GM08714 (cell line): ENCODE results near the gene SESN1.

Experiments
- H3K4me3 ChIP-seq: fragments of 200-500 bp; sonication (Bioruptor generic); 2 replicates; pipeline ENCODE4 v1.5.1; 2014; ENCODE audit warnings: mild to moderate bottlenecking, low read length, inconsistent platforms
- ZNF274 ChIP-seq: IDR thresholded peaks from 2 replicates; pipeline ENCODE4 v1.6.1; 2012; ENCODE audit warnings: mild to moderate bottlenecking, low read depth, low read length

The SESN1 gene

DNA sequence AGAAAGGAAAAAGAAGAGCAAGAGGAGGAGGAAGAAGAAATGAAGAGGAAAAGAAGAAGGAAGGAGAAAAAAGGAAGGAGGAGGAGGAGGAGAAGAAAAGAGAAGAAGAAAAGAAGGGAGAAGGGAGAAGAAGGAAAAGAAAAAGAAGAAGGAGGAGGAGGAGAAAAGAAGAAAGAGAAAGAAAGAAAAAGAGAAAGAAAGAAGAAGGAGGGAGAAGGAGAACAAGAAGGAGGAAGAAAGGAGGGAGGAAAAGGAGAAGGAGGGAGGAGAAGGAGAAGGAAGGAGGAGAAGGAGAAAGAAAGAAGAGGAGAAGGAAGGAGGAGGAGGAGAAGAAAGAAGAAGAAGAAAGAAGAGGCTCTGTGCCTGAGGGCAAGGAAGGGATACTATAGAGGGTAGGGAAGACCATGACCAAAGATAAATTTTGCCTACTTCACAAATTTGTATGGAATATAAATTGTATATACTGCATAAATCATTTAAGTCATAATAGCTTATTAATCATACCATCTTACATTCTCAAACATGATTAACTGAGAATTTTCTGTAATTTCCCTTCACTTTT is 55.7 kb downstream of the SESN1 start:
- no peak for TF ChIP-seq ZNF274
- H3K4me3 ChIP-seq, result no peak overlapping the region

DNA sequence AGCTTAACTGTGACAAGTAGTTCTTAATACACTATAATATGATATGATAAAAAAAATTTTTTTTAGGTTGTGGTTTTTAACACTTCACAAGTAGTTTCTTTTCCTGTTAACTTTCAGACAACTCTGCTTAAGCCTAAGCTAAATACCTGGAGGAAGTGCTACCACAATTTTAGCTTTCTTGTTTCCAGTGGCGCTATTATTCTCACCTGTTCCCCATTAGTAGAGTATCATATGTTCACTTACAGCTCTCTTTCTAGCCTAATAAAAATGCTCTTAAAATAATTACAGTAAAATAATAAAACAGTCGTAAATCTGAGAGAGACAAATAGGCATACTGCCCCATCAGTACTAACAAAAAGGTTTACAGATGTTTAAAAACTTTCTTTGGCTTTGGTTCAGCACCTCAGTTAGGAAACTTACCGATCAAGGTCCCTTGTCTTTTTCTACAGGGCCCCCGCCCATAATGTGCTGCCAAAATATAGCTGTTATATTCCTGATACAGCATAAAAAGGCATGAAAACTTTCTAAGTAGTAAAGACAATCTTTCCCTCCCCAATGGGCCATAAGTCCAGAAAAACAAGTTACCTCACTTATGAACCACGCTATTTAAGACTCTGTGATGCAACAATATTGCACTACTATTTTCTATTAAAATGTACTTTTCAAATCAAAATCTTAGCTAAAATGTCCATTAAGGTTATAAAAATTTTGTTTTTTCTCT is 57.9 kb downstream of the SESN1 start:
- no peak for TF ChIP-seq ZNF274
- no peak overlapping the region for H3K4me3 ChIP-seq

DNA sequence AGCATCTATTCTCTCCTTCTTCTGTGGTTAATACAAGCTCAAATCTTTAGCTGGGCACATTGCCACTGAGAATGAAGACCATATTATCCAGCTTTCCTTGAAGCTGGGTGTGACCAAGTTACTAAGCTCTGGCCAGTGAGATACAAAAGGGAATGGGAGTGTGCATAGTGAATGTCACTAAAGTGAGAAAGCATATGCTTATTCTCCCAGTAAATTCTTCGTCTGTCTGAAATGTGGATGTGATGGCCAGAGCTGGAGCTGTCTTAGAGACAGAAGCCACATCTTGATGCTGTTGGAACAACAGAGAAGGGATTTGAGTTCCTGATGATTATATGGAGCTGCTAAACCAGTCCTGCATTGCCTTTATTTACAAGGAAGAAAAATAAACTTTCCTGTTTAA is 60.1 kb downstream of the SESN1 start:
- H3K4me3 ChIP-seq, result no peak overlapping the region
- TF ChIP-seq ZNF274, result no peak

DNA sequence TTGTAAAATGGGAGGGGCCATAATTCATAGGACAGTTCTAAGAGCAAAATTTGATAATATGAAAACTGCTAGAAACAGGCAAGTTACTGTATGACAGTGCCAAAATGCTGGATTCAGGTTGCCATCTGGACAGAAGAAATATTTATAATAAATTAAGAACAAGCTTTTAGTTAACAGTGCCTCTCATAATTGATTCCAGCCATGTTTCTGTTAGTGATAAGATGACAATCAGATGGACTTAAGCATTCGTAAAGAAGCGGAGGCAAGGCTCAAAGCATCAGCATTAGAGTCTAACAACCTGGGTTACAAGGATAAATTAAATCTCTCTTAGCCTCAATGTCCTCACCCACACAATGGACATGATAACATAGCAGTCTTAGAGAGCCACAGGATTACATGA is 61.0 kb downstream of the SESN1 start:
- H3K4me3 ChIP-seq, result no peak overlapping the region
- no peak for TF ChIP-seq ZNF274

DNA sequence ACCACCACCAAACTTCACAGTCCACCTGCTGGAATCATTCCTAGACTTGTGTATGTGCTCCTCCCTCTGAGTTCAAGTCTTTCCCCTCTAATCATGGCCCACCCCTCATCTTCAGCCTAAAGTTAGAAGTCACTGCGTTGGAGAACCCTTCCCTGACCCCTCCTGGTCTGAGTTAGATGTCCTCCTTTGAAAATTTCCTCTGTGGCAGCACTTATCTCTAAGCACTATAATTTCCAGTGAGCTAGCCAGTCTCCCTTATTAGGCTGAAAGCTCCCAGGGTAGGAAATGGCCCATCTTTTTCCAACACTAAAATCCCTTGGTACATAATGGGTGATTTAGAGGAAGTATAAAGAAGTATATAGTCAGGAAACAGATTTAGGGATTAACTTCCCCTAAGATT is 63.2 kb downstream of the SESN1 start:
- no peak for TF ChIP-seq ZNF274
- H3K4me3 ChIP-seq, result no peak overlapping the region

DNA sequence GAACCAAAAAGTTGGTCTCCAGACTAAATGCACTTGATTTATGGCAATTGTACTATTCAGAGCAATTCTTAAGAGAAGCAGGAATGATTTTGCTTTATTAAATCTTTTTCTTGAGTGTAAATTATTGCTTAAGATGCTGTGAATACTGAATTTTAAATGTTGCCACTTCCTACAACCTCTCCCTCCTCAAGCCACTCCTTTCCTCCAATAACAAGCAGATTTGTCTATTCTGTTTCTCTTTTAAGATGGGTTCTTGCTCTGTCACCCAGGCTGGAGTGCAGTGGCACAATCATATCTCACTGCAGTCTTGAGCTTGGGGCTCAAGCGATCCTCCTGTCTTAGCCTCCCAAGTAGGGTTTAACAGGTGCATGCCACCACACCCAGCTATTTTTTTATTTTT is 65.3 kb downstream of the SESN1 start:
- no peak overlapping the region for H3K4me3 ChIP-seq
- TF ChIP-seq ZNF274, result no peak

DNA sequence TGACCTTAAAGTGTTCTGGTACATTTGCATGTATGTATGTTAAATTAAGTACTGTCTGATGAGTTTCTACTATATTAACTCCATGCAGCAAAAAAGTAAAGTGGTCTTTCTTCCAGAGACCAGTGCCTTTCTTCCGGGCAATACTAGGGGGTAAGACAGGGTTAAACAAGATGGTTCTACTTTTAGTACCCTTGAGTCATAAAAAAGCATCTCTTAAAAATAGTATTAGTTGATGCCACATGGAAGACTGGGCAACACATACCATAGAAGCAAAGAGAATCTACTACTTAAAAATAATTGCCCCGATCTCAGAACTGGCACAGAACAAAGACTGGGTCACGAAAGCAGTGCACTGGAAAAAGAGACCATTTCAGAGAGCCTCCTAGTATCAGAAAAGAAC is 66.2 kb downstream of the SESN1 start:
- no peak for TF ChIP-seq ZNF274
- H3K4me3 ChIP-seq, result no peak overlapping the region

DNA sequence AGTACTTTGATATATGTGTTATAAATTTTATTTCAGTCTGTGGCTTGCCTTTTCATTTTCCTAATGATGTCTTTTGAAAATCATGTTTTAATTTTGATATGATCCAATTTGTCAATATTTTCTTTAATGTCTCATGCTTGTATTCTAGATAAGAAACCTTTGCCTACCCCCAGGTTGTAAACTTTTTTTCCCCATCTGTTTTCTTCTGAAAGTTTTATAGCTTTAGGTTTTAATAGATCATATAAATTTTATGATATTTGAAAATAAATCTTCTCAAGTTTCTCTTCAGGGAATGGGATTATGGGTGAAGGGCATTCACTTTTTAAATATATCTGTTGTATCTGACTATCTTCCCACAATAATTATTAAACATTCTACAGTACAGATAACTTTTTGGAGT is 66.7 kb downstream of the SESN1 start:
- no peak overlapping the region for H3K4me3 ChIP-seq
- no peak for TF ChIP-seq ZNF274

DNA sequence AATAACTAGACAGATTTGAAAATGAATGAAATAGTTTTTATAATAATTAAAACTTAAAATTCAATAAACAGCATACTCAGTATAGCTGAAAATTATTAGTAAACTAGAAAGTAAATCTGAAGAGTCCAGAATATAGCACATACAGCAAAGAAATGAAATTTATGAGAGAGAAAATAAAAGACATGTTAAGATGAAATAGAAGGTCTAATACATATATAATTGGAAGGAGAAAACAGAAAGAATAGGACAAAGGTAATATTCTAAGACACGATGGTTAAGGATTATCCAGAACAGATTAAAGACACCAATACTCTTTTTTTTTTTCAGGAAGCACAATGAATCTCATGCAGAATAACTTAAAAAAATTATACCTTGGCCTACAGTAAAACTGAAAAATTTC is 69.0 kb downstream of the SESN1 start:
- no peak for TF ChIP-seq ZNF274
- H3K4me3 ChIP-seq, result no peak overlapping the region

DNA sequence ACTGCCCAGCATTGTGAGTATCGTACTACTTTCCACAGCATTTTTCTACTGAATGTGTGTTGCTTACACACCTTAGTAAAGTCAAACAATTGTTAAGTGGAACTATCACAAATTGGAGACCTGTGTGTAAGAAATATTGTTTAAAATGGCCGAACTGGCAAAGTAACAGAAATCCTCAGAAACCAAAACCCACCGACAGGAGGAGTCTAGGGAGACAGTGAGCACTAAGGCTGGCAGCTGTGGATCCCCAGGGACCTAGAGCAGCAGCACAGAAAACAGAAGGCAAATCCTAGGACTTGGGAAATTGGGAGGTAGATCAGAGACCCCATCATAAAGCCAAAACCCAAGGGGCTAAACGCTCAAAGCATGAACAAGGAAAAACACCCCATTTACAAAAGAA is 69.9 kb downstream of the SESN1 start:
- TF ChIP-seq ZNF274, result no peak

DNA sequence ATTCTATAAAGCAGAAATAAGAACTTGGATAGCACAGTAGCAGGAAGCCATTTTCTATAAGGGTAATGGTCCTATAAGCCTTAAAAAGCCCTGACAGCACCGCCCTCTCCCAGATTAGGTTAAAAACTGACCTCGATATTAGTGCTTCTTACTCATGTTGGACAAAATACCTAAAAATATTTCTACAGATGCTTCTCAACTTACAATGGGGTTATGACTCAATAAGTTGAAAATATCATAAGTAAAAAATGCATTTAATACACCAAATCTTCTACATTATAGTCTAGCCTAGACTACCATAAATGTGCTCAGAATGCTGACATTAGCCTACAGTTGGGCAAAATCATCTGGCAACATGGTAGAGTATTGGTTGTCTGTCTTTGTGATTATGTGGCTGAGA is 70.3 kb downstream of the SESN1 start:
- TF ChIP-seq ZNF274, result no peak
- no peak overlapping the region for H3K4me3 ChIP-seq

More for the DNA sequence above, 69.9 kb downstream of the SESN1 start:
- no peak overlapping the region for H3K4me3 ChIP-seq

DNA sequence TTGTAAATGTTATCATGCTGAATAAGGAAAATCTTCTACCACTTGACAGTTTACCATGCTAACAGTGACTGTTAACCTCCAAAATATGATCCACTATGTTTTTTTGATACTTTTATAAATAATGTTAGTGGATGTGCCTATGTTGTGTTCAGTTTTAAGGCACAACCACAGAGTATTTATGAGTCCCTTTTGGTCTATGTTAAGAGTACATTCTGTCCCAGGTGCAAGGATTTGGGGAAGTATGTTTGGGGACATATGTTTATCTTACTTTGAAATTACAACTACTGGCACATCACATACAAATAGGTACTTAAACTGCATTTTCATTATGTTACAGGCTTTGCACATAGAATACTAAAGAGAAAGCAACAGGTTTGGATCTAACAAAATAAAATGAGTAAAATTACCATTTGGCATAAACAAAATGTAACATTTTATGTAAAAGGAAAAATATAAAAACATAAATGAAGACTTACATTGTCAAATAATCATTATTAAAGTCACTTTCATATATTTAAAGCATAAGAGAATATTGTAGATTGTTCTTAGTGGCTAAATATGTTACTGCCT is 71.2 kb downstream of the SESN1 start:
- no peak for TF ChIP-seq ZNF274
- no peak overlapping the region for H3K4me3 ChIP-seq

DNA sequence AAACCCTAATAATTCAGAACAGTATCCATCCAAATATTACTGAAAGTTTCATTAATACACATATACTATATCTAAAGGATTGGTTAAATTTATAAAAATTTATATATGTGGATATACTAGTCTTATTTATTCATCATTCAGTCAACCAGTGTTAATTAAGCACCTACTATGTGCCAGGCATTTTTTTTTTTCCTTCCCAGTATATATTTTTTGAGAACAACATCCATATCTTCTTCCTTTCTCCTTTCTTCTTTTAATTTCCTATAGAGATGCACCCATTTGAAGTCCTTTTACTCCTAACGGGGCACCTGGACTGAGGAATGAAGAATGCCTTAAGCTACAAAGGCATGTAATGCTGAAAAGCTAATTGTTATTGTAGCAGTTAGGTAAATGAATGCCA is 72.8 kb downstream of the SESN1 start:
- H3K4me3 ChIP-seq, result no peak overlapping the region
- TF ChIP-seq ZNF274, result no peak

DNA sequence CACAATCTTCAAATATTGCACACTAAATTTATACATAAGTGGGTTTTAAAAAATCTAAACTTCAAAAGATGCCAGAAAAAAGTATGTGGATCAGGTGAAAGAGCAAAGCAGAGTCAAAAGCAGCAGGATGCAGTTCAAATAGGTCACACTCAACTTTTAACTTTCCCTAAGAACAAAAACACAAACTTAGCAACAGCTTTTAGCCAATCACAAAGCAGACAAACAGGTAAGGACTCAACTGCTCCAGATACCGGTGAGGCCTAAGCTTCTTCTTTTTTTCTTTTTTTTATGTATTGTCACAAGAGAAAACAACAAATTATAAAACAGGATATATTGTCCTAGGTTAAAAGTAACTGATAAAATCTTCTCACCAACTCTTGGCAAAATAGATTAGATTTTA is 74.7 kb downstream of the SESN1 start:
- no peak for TF ChIP-seq ZNF274
- H3K4me3 ChIP-seq, result no peak overlapping the region

DNA sequence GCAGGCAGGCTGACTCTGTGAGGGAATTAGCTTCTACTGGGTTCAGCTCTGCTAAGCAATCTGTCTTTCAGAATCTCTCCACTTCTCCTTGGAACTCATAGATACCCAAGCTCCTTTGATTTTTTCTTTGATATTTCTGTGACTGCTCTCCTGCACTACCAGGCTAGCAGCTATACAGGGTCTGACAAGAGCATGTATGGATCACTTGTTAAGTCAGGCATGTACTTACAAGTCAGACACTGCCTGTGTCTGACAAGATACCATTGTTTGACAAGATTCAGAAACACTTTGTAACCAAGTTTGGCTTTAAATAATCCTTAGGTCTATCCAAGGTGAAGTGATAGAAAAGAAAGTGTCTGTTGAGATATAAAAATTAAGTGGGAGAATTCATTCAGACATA is 79.5 kb downstream of the SESN1 start:
- TF ChIP-seq ZNF274, result no peak
- H3K4me3 ChIP-seq, result no peak overlapping the region
